ENCODE measurements around the gene ENPP6. TPM values are rescaled to one million over a fixed set of nuclear protein-coding genes. Genes with fewer than 3 reads are reported as not detected.

ENPP6 gene
- total RNA-seq, 2 experiments from 2014 or later, result not detected

DNA sequence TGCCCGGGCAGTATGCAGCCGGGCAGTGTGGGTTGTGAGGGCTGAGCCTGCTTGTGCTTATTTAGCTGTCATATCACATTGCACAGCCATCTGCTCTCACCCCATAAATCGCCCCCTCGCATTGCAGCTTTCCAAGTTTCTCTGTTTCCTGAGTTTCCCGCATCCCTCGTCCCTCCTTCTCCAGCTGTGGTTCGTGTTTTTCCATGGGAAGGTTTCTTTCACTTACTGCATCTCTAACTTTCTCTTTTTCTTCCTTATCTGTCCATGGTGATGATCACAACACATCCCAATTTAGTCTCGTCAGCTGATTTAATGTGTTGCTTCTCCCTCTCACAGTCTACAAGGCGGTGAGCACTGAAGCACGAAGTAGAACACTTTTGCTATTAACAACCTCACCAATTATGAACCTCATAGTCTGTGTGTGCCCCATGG, 118.1 kb downstream of the ENPP6 start:
- intact Hi-C loops (cut with micrococcal nuclease; ENCODE audit: unreplicated experiment), result no loop called here
- no TSS peak for BruUV-seq (replicated peaks)
- Histone ChIP-seq H3K4me2 (ENCODE audit: low read length) (no peak overlapping the region), H3K9me3 (ENCODE audit: low read length) (no peaks in the 10 kb centered on the region), H3K4me1 (ENCODE audit: insufficient read depth, low read length, poor library complexity, severe bottlenecking) (no peaks in the 10 kb centered on the region), H3K79me2 (ENCODE audit: insufficient read depth, low read depth, low read length) (no peaks in the 10 kb centered on the region), H4K20me1 (ENCODE audit: insufficient read depth, low read length) (no peaks in the 10 kb centered on the region), H3K4me3 (ENCODE audit: low read depth, low read length, poor library complexity, severe bottlenecking) (no peak overlapping the region), H2AFZ (ENCODE audit: low read length) (no peak overlapping the region), H3K27ac (ENCODE audit: low read depth, low read length, poor library complexity, severe bottlenecking) (no peak overlapping the region), H3K36me3 (ENCODE audit: insufficient read depth, low read length) (no peaks in the 10 kb centered on the region), H3K9me2 (ENCODE audit: insufficient read depth, low read length) (no peaks in the 10 kb centered on the region)
- ChIA-PET CTCF (ENCODE audit: unreplicated experiment) (interaction anchor here (1.1 kb wide), 1 partner anchor 12 kb away, joined by 3 read pairs; no protein-coding TSS in a partner anchor), POLR2A (interaction anchor here (0.9 kb wide), 2 partner anchors 258 to 1712 kb away, joined by 3 read pairs; no protein-coding TSS in a partner anchor)
- no peak for TF ChIP-seq EZH2phosphoT487 (IDR thresholded peaks at IDR 0.05; ENCODE audit: borderline replicate concordance, low read depth, low read length)
- no peak for TF ChIP-seq CTCF (conservative IDR thresholded peaks at IDR 0.05; ENCODE audit: low read length)
- no peak for DNase-seq (ENCODE audit: low spot score)

GRCh38 chr4:184099000-184099399, 118.7 kb downstream of the ENPP6 start:
- Histone ChIP-seq H4K20me1 (ENCODE audit: insufficient read depth, low read length) (no peaks in the 10 kb centered on the region), H3K4me2 (ENCODE audit: low read length) (no peak overlapping the region), H3K9me3 (ENCODE audit: low read length) (no peaks in the 10 kb centered on the region), H3K79me2 (ENCODE audit: insufficient read depth, low read depth, low read length) (no peaks in the 10 kb centered on the region), H3K36me3 (ENCODE audit: insufficient read depth, low read length) (no peaks in the 10 kb centered on the region), H3K9me2 (ENCODE audit: insufficient read depth, low read length) (no peaks in the 10 kb centered on the region), H2AFZ (ENCODE audit: low read length) (no peak overlapping the region), H3K27ac (ENCODE audit: low read depth, low read length, poor library complexity, severe bottlenecking) (no peak overlapping the region), H3K4me3 (ENCODE audit: low read depth, low read length, poor library complexity, severe bottlenecking) (no peak overlapping the region), H3K4me1 (ENCODE audit: insufficient read depth, low read length, poor library complexity, severe bottlenecking) (no peaks in the 10 kb centered on the region)
- intact Hi-C loops (cut with micrococcal nuclease; ENCODE audit: unreplicated experiment), result no loop called here
- DNase-seq (ENCODE audit: low spot score), result no peak
- CTCF ChIA-PET (ENCODE audit: unreplicated experiment), result no interaction called here
- TF ChIP-seq CTCF (conservative IDR thresholded peaks at IDR 0.05; ENCODE audit: low read length) (no peak), EZH2phosphoT487 (IDR thresholded peaks at IDR 0.05; ENCODE audit: borderline replicate concordance, low read depth, low read length) (no peak)
- no TSS peak for BruUV-seq (replicated peaks)
- POLR2A ChIA-PET, result interaction anchor here (0.9 kb wide), 2 partner anchors 258 to 1712 kb away, joined by 3 read pairs; no protein-coding TSS in a partner anchor

GRCh38 chr4:184097815-184098214, 119.9 kb downstream of the ENPP6 start:
- Histone ChIP-seq H3K36me3 (ENCODE audit: insufficient read depth, low read length) (no peaks in the 10 kb centered on the region), H4K20me1 (ENCODE audit: insufficient read depth, low read length) (no peaks in the 10 kb centered on the region), H3K79me2 (ENCODE audit: insufficient read depth, low read depth, low read length) (no peaks in the 10 kb centered on the region), H3K9me3 (ENCODE audit: low read length) (no peaks in the 10 kb centered on the region), H3K27ac (ENCODE audit: low read depth, low read length, poor library complexity, severe bottlenecking) (no peak overlapping the region), H3K9me2 (ENCODE audit: insufficient read depth, low read length) (no peaks in the 10 kb centered on the region), H3K4me2 (ENCODE audit: low read length) (no peak overlapping the region), H2AFZ (ENCODE audit: low read length) (no peak overlapping the region), H3K4me3 (ENCODE audit: low read depth, low read length, poor library complexity, severe bottlenecking) (no peak overlapping the region), H3K4me1 (ENCODE audit: insufficient read depth, low read length, poor library complexity, severe bottlenecking) (no peaks in the 10 kb centered on the region)
- ChIA-PET POLR2A (interaction anchor here (0.6 kb wide), 2 partner anchors 481 to 633 kb away, joined by 3 to 4 read pairs; no protein-coding TSS in a partner anchor), CTCF (ENCODE audit: unreplicated experiment) (no interaction called here)
- intact Hi-C loops (cut with micrococcal nuclease; ENCODE audit: unreplicated experiment), result no loop called here
- DNase-seq (ENCODE audit: low spot score), result no peak
- BruUV-seq (replicated peaks), result no TSS peak
- TF ChIP-seq EZH2phosphoT487 (IDR thresholded peaks at IDR 0.05; ENCODE audit: borderline replicate concordance, low read depth, low read length) (no peak), CTCF (conservative IDR thresholded peaks at IDR 0.05; ENCODE audit: low read length) (no peak)

Measured in OCI-LY7 (cell line).